HG02970 (cell line): Measurements from ENCODE around the gene GOLGA8H.
"Not testable (repeated sequence)": the region's sequence is repeated elsewhere in the genome, so short reads cannot be mapped to it uniquely, and the experiment has no call there.

Experiments used
- ATAC-seq: cut with Tn5 transposase; IDR thresholded peaks from one replicate; pipeline ENCODE4 v1.9.1; 2021; ENCODE audit warnings: mild to moderate bottlenecking, moderate library complexity, moderate number of reproducible peaks; ENCODE audit not compliant: unreplicated experiment, low FRiP score

The GOLGA8H gene

GRCh38 chr15:30603796-30604195 lies at the start of gene GOLGA8H:
Gene GOLGA8H, plus strand, starts transcription at chr15:30604028. Its CDS starts 98 bp downstream, at chr15:30604126.
- ATAC-seq = not testable (repeated sequence)

GRCh38 chr15:30566949-30567348 lies 36.9 kb upstream of the GOLGA8H start:
- ATAC-seq = not testable (repeated sequence)

GRCh38 chr15:30573012-30573491 lies 30.8 kb upstream of the GOLGA8H start:
- not testable (repeated sequence) for ATAC-seq

- not testable (repeated sequence) for ATAC-seq
These were observed 24.3 kb upstream of the GOLGA8H start for GRCh38 chr15:30579394-30579970.

- ATAC-seq = not testable (repeated sequence)
These were observed 23.1 kb upstream of the GOLGA8H start for GRCh38 chr15:30580716-30581115.

GRCh38 chr15:30598953-30599352 lies 4.9 kb upstream of the GOLGA8H start:
- ATAC-seq = not testable (repeated sequence)

GRCh38 chr15:30612271-30612670 lies 8.4 kb downstream of the GOLGA8H start:
- ATAC-seq = not testable (repeated sequence)

GRCh38 chr15:30621342-30621741 lies 17.5 kb downstream of the GOLGA8H start:
- not testable (repeated sequence) for ATAC-seq

GRCh38 chr15:30625436-30626193 lies 21.8 kb downstream of the GOLGA8H start, which contains the start of gene ARHGAP11B:
Gene ARHGAP11B, plus strand, starts transcription at chr15:30626128.
- ATAC-seq = peak; percentile 94

GRCh38 chr15:30626194-30626565 lies 22.4 kb downstream of the GOLGA8H start:
- not testable (repeated sequence) for ATAC-seq

- ATAC-seq = not testable (repeated sequence)
These were observed 22.8 kb downstream of the GOLGA8H start for GRCh38 chr15:30626632-30627031.

- ATAC-seq = no peak
These were observed 46.4 kb downstream of the GOLGA8H start for GRCh38 chr15:30650012-30650929.

GRCh38 chr15:30661154-30661553 lies 57.3 kb downstream of the GOLGA8H start:
- not testable (repeated sequence) for ATAC-seq
